ENCODE results near the gene OSBPL8.
"Not testable (repeated sequence)": the region's sequence is repeated elsewhere in the genome, so short reads cannot be mapped to it uniquely, and the experiment has no call there.

Gene OSBPL8

GRCh38 chr12:76360316-76360715 lies 199.3 kb downstream of the OSBPL8 start:
- DNase-seq (ENCODE audit: low read depth), result no peak

GRCh38 chr12:76356071-76356470 lies 203.5 kb downstream of the OSBPL8 start:
- no peak for DNase-seq (ENCODE audit: low read depth)

GRCh38 chr12:76348079-76348901 lies 211.3 kb downstream of the OSBPL8 start, which contains the start of gene BBS10:
Gene BBS10, minus strand, starts transcription at chr12:76348415. Its CDS starts 57 bp downstream, at chr12:76348358.
- DNase-seq (ENCODE audit: low read depth), result peak; percentile 71

GRCh38 chr12:76346798-76347420 lies 212.7 kb downstream of the OSBPL8 start:
- DNase-seq (ENCODE audit: low read depth), result no peak

- no peak for DNase-seq (ENCODE audit: low read depth)
Measured at GRCh38 chr12:76346236-76346635, 213.3 kb downstream of the OSBPL8 start.

- DNase-seq (ENCODE audit: low read depth), result no peak
Measured at GRCh38 chr12:76345569-76345968, 214.0 kb downstream of the OSBPL8 start.

- no peak for DNase-seq (ENCODE audit: low read depth)
Measured at GRCh38 chr12:76341436-76342030, 218.0 kb downstream of the OSBPL8 start.

- no peak for DNase-seq (ENCODE audit: low read depth)
Measured at GRCh38 chr12:76340680-76341435, 218.7 kb downstream of the OSBPL8 start.

GRCh38 chr12:76337583-76337982 lies 222.0 kb downstream of the OSBPL8 start:
- DNase-seq (ENCODE audit: low read depth), result no peak

- DNase-seq (ENCODE audit: low read depth), result no peak
Measured at GRCh38 chr12:76332606-76333005, 227.0 kb downstream of the OSBPL8 start.

GRCh38 chr12:76329606-76330005 lies 230.0 kb downstream of the OSBPL8 start:
- DNase-seq (ENCODE audit: low read depth), result no peak

GRCh38 chr12:76329159-76329558 lies 230.4 kb downstream of the OSBPL8 start:
- no peak for DNase-seq (ENCODE audit: low read depth)

GRCh38 chr12:76319595-76320319 lies 239.8 kb downstream of the OSBPL8 start:
- DNase-seq (ENCODE audit: low read depth), result not testable (repeated sequence)

GRCh38 chr12:76318773-76319594 lies 240.6 kb downstream of the OSBPL8 start:
- no peak for DNase-seq (ENCODE audit: low read depth)

- no peak for DNase-seq (ENCODE audit: low read depth)
Measured at GRCh38 chr12:76317976-76318375, 241.6 kb downstream of the OSBPL8 start.

GRCh38 chr12:76316468-76316867 lies 243.1 kb downstream of the OSBPL8 start:
- DNase-seq (ENCODE audit: low read depth), result no peak

- no peak for DNase-seq (ENCODE audit: low read depth)
Measured at GRCh38 chr12:76313299-76313698, 246.3 kb downstream of the OSBPL8 start.

- no peak for DNase-seq (ENCODE audit: low read depth)
Measured at GRCh38 chr12:76312315-76312714, 247.3 kb downstream of the OSBPL8 start.

GRCh38 chr12:76311796-76312195 lies 247.8 kb downstream of the OSBPL8 start:
- no peak for DNase-seq (ENCODE audit: low read depth)

- no peak for DNase-seq (ENCODE audit: low read depth)
Measured at GRCh38 chr12:76310110-76310509, 249.5 kb downstream of the OSBPL8 start.

- DNase-seq (ENCODE audit: low read depth), result no peak
Measured at GRCh38 chr12:76308866-76309265, 250.7 kb downstream of the OSBPL8 start.
